Esophagus squamous epithelium (tissue), 4 donors: ENCODE data around the gene RPS2.

Experiments used
- POLR2A ChIP-seq, 4 donors: fragments of 450-650 bp; IDR thresholded peaks; one replicate each; pipeline ENCODE4 v1.6.1; 2017; ENCODE audit warnings: antibody characterized with exemption in 4 of 4, mild to moderate bottlenecking in 4 of 4, moderate library complexity in 3 of 4
- TF ChIP-seq, protein P1 (sequence below), 6 experiments: fragments of 450-650 bp in 4 of 6; fragments of 200-600 bp in 2 of 6; sonication (generic) in 2 of 6; IDR thresholded peaks; one replicate each; pipeline ENCODE4 v1.5.1; 2016 to 2019; ENCODE audit warnings: antibody characterized with exemption in 6 of 6, mild to moderate bottlenecking in 4 of 6, moderate library complexity in 4 of 6

DNA sequence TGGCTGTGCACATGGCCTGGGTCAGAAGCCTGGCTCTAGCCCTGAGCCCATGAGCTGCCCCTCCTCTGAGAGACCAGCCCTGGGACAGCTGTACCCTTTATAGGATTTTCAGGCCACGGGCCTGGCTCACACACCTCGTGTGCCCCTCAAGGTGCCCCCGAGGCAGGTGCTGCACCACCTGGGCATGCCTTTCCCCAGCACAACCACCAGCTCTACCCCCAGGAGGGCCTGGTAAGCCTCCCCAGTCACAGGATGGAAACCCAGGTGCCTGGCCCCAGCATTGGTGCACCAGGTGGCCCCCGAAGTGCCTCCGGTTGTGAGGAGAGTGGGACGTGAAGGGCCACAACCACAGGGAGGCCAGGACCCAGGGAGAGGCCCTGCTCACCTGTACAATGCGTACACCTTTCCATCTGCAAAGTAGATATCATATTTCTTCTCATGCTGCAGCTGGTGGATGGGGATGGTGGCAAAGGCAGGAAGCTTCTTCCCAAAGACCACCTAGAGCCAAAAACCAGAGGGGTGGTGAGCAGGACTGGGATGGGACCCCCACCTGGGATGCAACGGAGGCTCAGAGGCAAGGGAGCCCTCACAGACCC lies 38.7 kb upstream of the RPS2 start:
- TF ChIP-seq, protein P1, sequence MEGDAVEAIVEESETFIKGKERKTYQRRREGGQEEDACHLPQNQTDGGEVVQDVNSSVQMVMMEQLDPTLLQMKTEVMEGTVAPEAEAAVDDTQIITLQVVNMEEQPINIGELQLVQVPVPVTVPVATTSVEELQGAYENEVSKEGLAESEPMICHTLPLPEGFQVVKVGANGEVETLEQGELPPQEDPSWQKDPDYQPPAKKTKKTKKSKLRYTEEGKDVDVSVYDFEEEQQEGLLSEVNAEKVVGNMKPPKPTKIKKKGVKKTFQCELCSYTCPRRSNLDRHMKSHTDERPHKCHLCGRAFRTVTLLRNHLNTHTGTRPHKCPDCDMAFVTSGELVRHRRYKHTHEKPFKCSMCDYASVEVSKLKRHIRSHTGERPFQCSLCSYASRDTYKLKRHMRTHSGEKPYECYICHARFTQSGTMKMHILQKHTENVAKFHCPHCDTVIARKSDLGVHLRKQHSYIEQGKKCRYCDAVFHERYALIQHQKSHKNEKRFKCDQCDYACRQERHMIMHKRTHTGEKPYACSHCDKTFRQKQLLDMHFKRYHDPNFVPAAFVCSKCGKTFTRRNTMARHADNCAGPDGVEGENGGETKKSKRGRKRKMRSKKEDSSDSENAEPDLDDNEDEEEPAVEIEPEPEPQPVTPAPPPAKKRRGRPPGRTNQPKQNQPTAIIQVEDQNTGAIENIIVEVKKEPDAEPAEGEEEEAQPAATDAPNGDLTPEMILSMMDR (IDR thresholded peaks at IDR 0.05): no peak
- TF ChIP-seq POLR2A (IDR thresholded peaks at IDR 0.05): no peak
